ENCODE results near the gene ST6GAL1.

- TF ChIP-seq POLR2A (IDR thresholded peaks at IDR 0.05) (no peak), CTCF (IDR thresholded peaks at IDR 0.05) (no peak)
Measured at GRCh38 chr3:186996356-186996755, 66.0 kb downstream of the ST6GAL1 start.
